HFFc6 (cell line): ENCODE measurements around the gene ANAPC1. TPM values are rescaled to one million over a fixed set of nuclear protein-coding genes. Genes with fewer than 3 reads are reported as not detected.
"Not testable (repeated sequence)": the region's sequence is repeated elsewhere in the genome, so short reads cannot be mapped to it uniquely, and the experiment has no call there.

Experiments
- DNase-seq: peaks from one replicate; pipeline ENCODE4 v3.0.0-alpha.2; 2018
- H3K27ac Mint-ChIP-seq: 2 replicates; pipeline ENCODE4 v1.8.0; 2020; ENCODE audit warnings: mild to moderate bottlenecking, mixed read lengths
- H3K27me3 Mint-ChIP-seq: 2 replicates; pipeline ENCODE4 v1.8.0; 2021; ENCODE audit warnings: mild to moderate bottlenecking, moderate library complexity, mixed read lengths; ENCODE audit not compliant: insufficient read depth
- H3K36me3 Mint-ChIP-seq: 2 replicates; pipeline ENCODE4 v1.8.0; 2021; ENCODE audit warnings: low read depth, mixed read lengths
- H3K4me1 Mint-ChIP-seq: 2 replicates; pipeline ENCODE4 v1.8.0; 2020; ENCODE audit warnings: low read depth, mixed read lengths
- H3K4me3 Mint-ChIP-seq: 2 replicates; pipeline ENCODE4 v1.8.0; 2020; ENCODE audit warnings: mild to moderate bottlenecking, moderate library complexity, mixed read lengths
- H3K9me3 Mint-ChIP-seq: 2 replicates; pipeline ENCODE4 v1.8.0; 2020; ENCODE audit warnings: mild to moderate bottlenecking, mixed read lengths
- microRNA-seq: library from miRNA; unstranded; fragments of <30 nt; microRNA quantifications from one replicate; pipeline ENCODE4, GENCODE V29; 2019
- total RNA-seq, 6 experiments: library from RNA; stranded (reverse); fragmentation: NEBNext Ultra II Directional; extraction: Animal tissue kit (Norgen Biotek cat#: 25700); gene quantifications; 2 replicates in 1 of 6; 3 replicates in 5 of 6; pipeline ENCODE4 v1.2.3, GENCODE V29; 2021
- TF ChIP-seq, protein P1 (sequence below): fragments of 200-600 bp; sonication (generic); IDR thresholded peaks from 2 replicates; pipeline ENCODE4 v1.5.0; 2021; ENCODE audit warnings: antibody characterized with exemption, mild to moderate bottlenecking

Gene ANAPC1
- total RNA-seq, 6 experiments from 2014 or later: 30.6 to 42.8 (median 38.0) TPM

DNA sequence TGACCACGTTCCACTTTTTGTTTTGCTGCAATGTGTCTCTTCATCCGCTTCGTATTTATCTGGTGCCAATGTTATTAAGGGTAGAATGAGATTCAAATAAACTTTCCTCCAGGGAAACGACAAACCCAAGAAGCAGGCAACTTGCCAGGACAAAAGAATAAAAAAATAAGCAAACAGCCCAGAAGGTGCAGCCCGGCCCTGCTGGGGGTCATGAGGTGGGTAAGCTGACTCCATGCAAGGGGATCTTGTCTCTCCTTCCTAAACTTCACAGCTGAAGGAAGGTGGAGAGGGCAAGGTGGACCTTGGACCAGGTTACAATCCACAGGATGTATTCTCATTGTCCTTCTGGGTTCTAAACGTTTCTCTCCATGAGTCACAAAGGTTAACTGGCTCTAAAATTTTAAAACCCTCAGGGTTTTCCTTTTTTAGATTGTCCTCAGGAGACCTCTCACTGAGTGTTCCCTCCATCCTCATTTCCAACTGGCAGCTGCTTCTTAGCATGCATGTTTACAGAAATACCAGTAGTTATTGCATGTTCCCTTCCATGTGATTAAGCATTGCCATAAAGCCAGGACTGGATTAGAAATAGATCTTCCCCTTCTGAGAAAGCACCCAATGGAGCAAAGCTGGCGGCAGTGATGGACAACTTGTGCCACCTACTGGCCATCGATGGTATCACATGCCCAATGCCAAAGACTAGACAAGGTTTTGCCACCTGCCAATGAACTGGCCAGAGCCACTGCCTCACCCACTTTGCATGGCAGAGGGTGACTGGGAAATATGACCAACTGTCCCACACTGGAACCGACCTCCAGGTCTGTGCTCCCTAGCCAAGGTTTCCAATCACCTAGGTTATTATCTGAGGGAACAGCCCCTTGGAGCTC, 147.9 kb downstream of the ANAPC1 start:
- H3K27ac Mint-ChIP-seq, H3K9me3 Mint-ChIP-seq, H3K4me3 Mint-ChIP-seq, H3K36me3 Mint-ChIP-seq, H3K27me3 Mint-ChIP-seq, H3K4me1 Mint-ChIP-seq: not testable (repeated sequence)
- peak; percentile 27 for DNase-seq
- TF ChIP-seq, protein P1, sequence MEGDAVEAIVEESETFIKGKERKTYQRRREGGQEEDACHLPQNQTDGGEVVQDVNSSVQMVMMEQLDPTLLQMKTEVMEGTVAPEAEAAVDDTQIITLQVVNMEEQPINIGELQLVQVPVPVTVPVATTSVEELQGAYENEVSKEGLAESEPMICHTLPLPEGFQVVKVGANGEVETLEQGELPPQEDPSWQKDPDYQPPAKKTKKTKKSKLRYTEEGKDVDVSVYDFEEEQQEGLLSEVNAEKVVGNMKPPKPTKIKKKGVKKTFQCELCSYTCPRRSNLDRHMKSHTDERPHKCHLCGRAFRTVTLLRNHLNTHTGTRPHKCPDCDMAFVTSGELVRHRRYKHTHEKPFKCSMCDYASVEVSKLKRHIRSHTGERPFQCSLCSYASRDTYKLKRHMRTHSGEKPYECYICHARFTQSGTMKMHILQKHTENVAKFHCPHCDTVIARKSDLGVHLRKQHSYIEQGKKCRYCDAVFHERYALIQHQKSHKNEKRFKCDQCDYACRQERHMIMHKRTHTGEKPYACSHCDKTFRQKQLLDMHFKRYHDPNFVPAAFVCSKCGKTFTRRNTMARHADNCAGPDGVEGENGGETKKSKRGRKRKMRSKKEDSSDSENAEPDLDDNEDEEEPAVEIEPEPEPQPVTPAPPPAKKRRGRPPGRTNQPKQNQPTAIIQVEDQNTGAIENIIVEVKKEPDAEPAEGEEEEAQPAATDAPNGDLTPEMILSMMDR: peak; percentile 82

DNA sequence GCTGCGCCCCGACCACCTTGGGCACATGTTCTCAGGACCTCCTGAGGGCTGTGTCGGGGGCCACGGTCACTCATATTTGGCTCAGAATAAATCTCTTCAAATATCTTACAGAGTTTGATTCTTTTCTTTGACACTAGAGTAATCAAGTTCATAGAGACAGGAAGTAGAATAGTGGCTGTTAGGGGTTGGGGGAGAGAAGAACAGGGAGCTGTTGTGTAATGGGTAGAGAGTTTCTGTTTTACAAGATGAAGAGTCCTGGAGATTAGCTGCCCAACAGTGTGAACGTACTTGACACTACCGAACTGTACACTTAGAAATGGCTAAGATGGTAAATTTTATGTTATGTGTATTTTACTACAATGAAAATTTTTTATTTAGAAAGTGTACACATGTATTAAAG, 148.6 kb downstream of the ANAPC1 start:
- not testable (repeated sequence) for H3K4me3 Mint-ChIP-seq

GRCh38 chr2:111729812-111730458, 154.1 kb downstream of the ANAPC1 start:
- not testable (repeated sequence) for H3K27me3 Mint-ChIP-seq, H3K36me3 Mint-ChIP-seq, H3K4me1 Mint-ChIP-seq, H3K9me3 Mint-ChIP-seq, DNase-seq, H3K4me3 Mint-ChIP-seq, H3K27ac Mint-ChIP-seq

More for the DNA sequence above, 148.6 kb downstream of the ANAPC1 start:
- not testable (repeated sequence) for H3K27me3 Mint-ChIP-seq, H3K4me1 Mint-ChIP-seq, H3K36me3 Mint-ChIP-seq, H3K9me3 Mint-ChIP-seq, DNase-seq, H3K27ac Mint-ChIP-seq

GRCh38 chr2:111727611-111728110, 156.3 kb downstream of the ANAPC1 start:
- H3K9me3 Mint-ChIP-seq: not testable (repeated sequence)

GRCh38 chr2:111725742-111726141, 158.3 kb downstream of the ANAPC1 start:
- H3K27me3 Mint-ChIP-seq, H3K36me3 Mint-ChIP-seq, H3K27ac Mint-ChIP-seq, H3K4me1 Mint-ChIP-seq, H3K9me3 Mint-ChIP-seq, H3K4me3 Mint-ChIP-seq: not testable (repeated sequence)
- TF ChIP-seq, protein P1: peak; percentile 35; the same call in 1 of the 2 replicates
- peak; percentile 41 for DNase-seq

More at GRCh38 chr2:111727611-111728110, 156.3 kb downstream of the ANAPC1 start:
- H3K4me3 Mint-ChIP-seq, H3K4me1 Mint-ChIP-seq, DNase-seq, H3K27ac Mint-ChIP-seq, H3K36me3 Mint-ChIP-seq, H3K27me3 Mint-ChIP-seq: not testable (repeated sequence)

- not testable (repeated sequence) for H3K4me1 Mint-ChIP-seq, H3K27me3 Mint-ChIP-seq, H3K9me3 Mint-ChIP-seq, H3K4me3 Mint-ChIP-seq, H3K27ac Mint-ChIP-seq, DNase-seq, H3K36me3 Mint-ChIP-seq
These were observed 164.4 kb downstream of the ANAPC1 start for GRCh38 chr2:111719610-111720009.

Small RNA genes within 50 kb of the gene (microRNA-seq; reads per million reads assigned to microRNA genes)
- gene MIR4771-2: not detected

Other genes with a start within 250 kb of the ANAPC1 start
- not detected for gene MERTK, start 14.4 kb upstream of the ANAPC1 start, total RNA-seq
- gene TMEM87B, start 171.1 kb upstream of the ANAPC1 start, total RNA-seq: 10 to 100 TPM; 37.9 to 51.6 (median 39.7) TPM